CD8-positive, alpha-beta memory T cell (primary cell): ENCODE results near the gene CELF4. TPM values are rescaled to one million over a fixed set of nuclear protein-coding genes. Genes with fewer than 3 reads are reported as not detected.
A peak's percentile ranks its signal among the peaks of the same experiment; 100 is the strongest.

Experiments used
- CTCF ChIA-PET: fragments of 350-600 bp; sonication (Branson Sonifier 250); formaldehyde crosslinking; loops from one replicate; lab custom pipeline; 2021; ENCODE audit warnings: antibody characterized with exemption; lab: Charles Lee
- POLR2A ChIA-PET: fragments of 350-600 bp; sonication (Branson Sonifier 250); formaldehyde crosslinking; loops from one replicate; lab custom pipeline; 2021; ENCODE audit warnings: antibody characterized with exemption; lab: Charles Lee
- DNase-seq, 5 donors: peaks; one replicate each; pipeline versions ENCODE4 v3.0.0 to v3.0.0-alpha.2; 2020 to 2022; ENCODE audit warnings: mixed read lengths in 1 of 5
- H3K27ac ChIP-seq: one replicate; pipeline ENCODE4 v1.7.0; 2013; ENCODE audit warnings: low read depth, mild to moderate bottlenecking, low read length, moderate library complexity
- H3K27me3 ChIP-seq: 2 replicates; pipeline ENCODE4 v1.7.0; 2013; ENCODE audit warnings: low read length, mild to moderate bottlenecking; ENCODE audit not compliant: insufficient read depth, poor library complexity, severe bottlenecking
- H3K36me3 ChIP-seq: 2 replicates; pipeline ENCODE4 v1.7.0; 2013; ENCODE audit warnings: mild to moderate bottlenecking, low read length, moderate library complexity; ENCODE audit not compliant: insufficient read depth
- H3K4me1 ChIP-seq: 2 replicates; pipeline ENCODE4 v1.7.0; 2013; ENCODE audit warnings: mild to moderate bottlenecking, low read length, moderate library complexity; ENCODE audit not compliant: insufficient read depth
- H3K4me3 ChIP-seq: 2 replicates; pipeline ENCODE4 v1.7.0; 2013; ENCODE audit warnings: mild to moderate bottlenecking, low read length
- H3K9me3 ChIP-seq: 2 replicates; pipeline ENCODE4 v1.7.0; 2013; ENCODE audit warnings: mild to moderate bottlenecking, low read length
- H3K27ac Mint-ChIP-seq, 8 donors: one replicate each; pipeline ENCODE4 v1.8.0; 2020 to 2021; ENCODE audit warnings: mixed read lengths in 8 of 8, mild to moderate bottlenecking in 6 of 8, inconsistent platforms in 3 of 8, moderate library complexity in 3 of 8
- H3K27me3 Mint-ChIP-seq, 2 donors: one replicate each; pipeline ENCODE4 v1.8.0; 2020 to 2021; ENCODE audit warnings: mixed read lengths in 2 of 2, mild to moderate bottlenecking in 1 of 2, moderate library complexity in 1 of 2
- H3K36me3 Mint-ChIP-seq, 3 donors: one replicate each; pipeline ENCODE4 v1.8.0; 2020 to 2021; ENCODE audit warnings: mixed read lengths in 3 of 3, inconsistent platforms in 1 of 3, mild to moderate bottlenecking in 1 of 3
- H3K4me1 Mint-ChIP-seq, 3 donors: one replicate each; pipeline ENCODE4 v1.8.0; 2020 to 2021; ENCODE audit warnings: mixed read lengths in 3 of 3, inconsistent platforms in 1 of 3, mild to moderate bottlenecking in 1 of 3
- H3K4me3 Mint-ChIP-seq, 7 donors: one replicate each; pipeline ENCODE4 v1.8.0; 2020 to 2021; ENCODE audit warnings: mixed read lengths in 7 of 7, mild to moderate bottlenecking in 6 of 7, moderate library complexity in 4 of 7, inconsistent platforms in 2 of 7
- H3K9me3 Mint-ChIP-seq, 5 donors: one replicate each; pipeline ENCODE4 v1.8.0; 2020 to 2022; ENCODE audit warnings: mixed read lengths in 5 of 5, mild to moderate bottlenecking in 3 of 5, moderate library complexity in 2 of 5, inconsistent platforms in 1 of 5
- polyA plus RNA-seq: library from polyadenylated mRNA; unstranded; fragments of 300-500 nt; fragmentation: Illumina TruSeq; gene quantifications from one replicate; pipeline ENCODE4 v1.2.3, GENCODE V29; 2021
- total RNA-seq, 2 experiments: library from RNA; stranded (reverse); gene quantifications; one replicate each; pipeline ENCODE4 v1.2.3, GENCODE V29; 2021

Gene CELF4
- total and polyA plus RNA-seq, 3 experiments from 2014 or later: not detected

- no peak for DNase-seq
- ChIA-PET POLR2A (no interaction called here), CTCF (no interaction called here)
- Histone ChIP-seq H3K4me3 (no peak overlapping the region), H3K9me3 (no peaks in the 10 kb centered on the region), H3K36me3 (no peaks in the 10 kb centered on the region), H3K4me1 (no peaks in the 10 kb centered on the region), H3K27ac (no peak overlapping the region), H3K27me3 (no peaks in the 10 kb centered on the region)
- H3K36me3 Mint-ChIP-seq: no peaks in the 10 kb centered on the region
- no peak overlapping the region for H3K27ac Mint-ChIP-seq
- peaks cover 0 to 4% (median 3%) of the 10 kb centered on the region in 3 donors for H3K4me1 Mint-ChIP-seq
- H3K9me3 Mint-ChIP-seq: peaks cover 0 to 11% (median 2%) of the 10 kb centered on the region in 5 donors
- H3K27me3 Mint-ChIP-seq: peaks cover 22 to 45% of the 10 kb centered on the region in 2 donors
- H3K4me3 Mint-ChIP-seq: no peak overlapping the region
Observed at GRCh38 chr18:37274309-37275236, 291.0 kb downstream of the CELF4 start.

DNA sequence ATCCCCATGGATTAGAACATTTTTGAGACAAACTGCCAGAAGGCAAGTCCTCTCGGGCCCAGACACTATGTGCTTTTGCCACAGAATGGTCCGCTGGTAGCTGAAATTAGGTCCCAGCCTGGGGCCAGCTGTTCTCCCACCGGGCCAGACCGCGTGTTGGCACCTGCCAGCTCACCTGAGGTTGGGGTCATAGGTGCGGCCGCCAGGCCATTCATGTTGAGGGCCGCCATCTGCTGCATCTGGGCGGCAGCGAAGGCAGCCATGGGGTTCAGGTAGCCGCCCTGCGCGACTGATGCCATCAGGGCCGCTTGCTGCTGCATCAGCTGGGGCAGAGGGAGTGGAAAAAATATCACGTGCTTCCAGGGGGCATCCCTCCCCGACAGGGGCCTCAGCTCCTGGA, 292.8 kb downstream of the CELF4 start:
- DNase-seq: no peak
- no peaks in the 10 kb centered on the region for H3K36me3 Mint-ChIP-seq
- Histone ChIP-seq H3K27me3 (no peaks in the 10 kb centered on the region), H3K27ac (no peak overlapping the region), H3K4me1 (no peaks in the 10 kb centered on the region), H3K9me3 (no peaks in the 10 kb centered on the region), H3K4me3 (no peak overlapping the region), H3K36me3 (no peaks in the 10 kb centered on the region)
- peaks cover 0 to 15% (median 2%) of the 10 kb centered on the region in 5 donors for H3K9me3 Mint-ChIP-seq
- H3K4me3 Mint-ChIP-seq: no peak overlapping the region
- H3K27ac Mint-ChIP-seq: no peak overlapping the region
- POLR2A ChIA-PET: no interaction called here
- H3K4me1 Mint-ChIP-seq: peaks cover 0 to 4% (median 3%) of the 10 kb centered on the region in 3 donors
- CTCF ChIA-PET: no interaction called here
- H3K27me3 Mint-ChIP-seq: peaks cover 19 to 33% of the 10 kb centered on the region in 2 donors

DNA sequence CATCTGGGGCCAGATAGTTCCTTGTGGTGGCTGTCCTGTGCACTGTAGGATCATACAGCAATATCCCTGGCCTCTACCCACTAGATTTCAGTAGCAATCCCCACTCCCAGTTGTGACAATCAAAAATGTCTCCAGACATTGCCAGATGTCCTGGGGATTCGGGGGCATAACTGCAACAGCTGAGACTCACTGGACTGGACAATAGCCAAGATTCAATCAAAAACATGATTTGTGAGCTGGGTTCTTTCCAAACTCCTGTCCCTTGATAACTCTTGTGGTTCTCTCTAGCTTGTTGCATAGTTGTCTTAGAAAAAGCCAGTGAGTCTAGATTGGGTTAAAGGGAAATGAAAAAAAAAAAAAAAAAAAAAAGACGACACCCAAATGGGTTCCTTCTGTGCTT, 293.4 kb downstream of the CELF4 start:
- POLR2A ChIA-PET: no interaction called here

DNA sequence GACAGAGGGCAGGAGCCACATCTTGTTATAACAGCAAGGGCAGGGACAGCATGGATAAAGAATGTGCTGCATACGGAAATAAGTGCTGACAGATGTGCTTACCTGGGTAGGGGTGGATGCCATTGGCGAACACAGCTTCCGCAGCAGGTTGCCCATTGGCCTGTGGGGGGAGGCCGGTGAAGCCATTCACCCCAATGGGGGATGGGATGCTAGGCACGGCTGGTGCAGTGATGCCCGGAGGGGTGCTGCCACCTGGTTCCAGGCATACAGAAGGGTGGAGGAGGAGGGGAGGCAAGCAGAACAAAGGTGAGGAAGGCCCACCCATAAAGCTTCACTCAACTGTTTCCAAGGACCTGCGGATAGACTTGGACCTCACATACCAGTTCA, 294.9 kb downstream of the CELF4 start:
- no peaks in the 10 kb centered on the region for H3K27me3 ChIP-seq
- H3K36me3 ChIP-seq: no peaks in the 10 kb centered on the region
- H3K4me3 ChIP-seq: no peak overlapping the region
- no peaks in the 10 kb centered on the region for H3K9me3 ChIP-seq
- CTCF ChIA-PET: no interaction called here
- peaks cover 0 to 13% (median 2%) of the 10 kb centered on the region in 5 donors for H3K9me3 Mint-ChIP-seq
- no peak overlapping the region for H3K27ac ChIP-seq
- H3K27me3 Mint-ChIP-seq: peaks cover 10 to 17% of the 10 kb centered on the region in 2 donors
- H3K4me1 ChIP-seq: no peaks in the 10 kb centered on the region
- H3K27ac Mint-ChIP-seq: no peak overlapping the region
- H3K4me1 Mint-ChIP-seq: peaks cover 0 to 3% (median 1%) of the 10 kb centered on the region in 3 donors
- no peak for DNase-seq
- H3K36me3 Mint-ChIP-seq: no peaks in the 10 kb centered on the region
- POLR2A ChIA-PET: no interaction called here
- H3K4me3 Mint-ChIP-seq: no peak overlapping the region

More for the DNA sequence above, 293.4 kb downstream of the CELF4 start:
- H3K4me1 ChIP-seq: no peaks in the 10 kb centered on the region
- DNase-seq: no peak
- no peaks in the 10 kb centered on the region for H3K36me3 Mint-ChIP-seq
- no peak overlapping the region for H3K27ac Mint-ChIP-seq
- peaks cover 17 to 27% of the 10 kb centered on the region in 2 donors for H3K27me3 Mint-ChIP-seq
- H3K36me3 ChIP-seq: no peaks in the 10 kb centered on the region
- no peaks in the 10 kb centered on the region for H3K27me3 ChIP-seq
- no peaks in the 10 kb centered on the region for H3K9me3 ChIP-seq
- H3K4me3 ChIP-seq: no peak overlapping the region
- no peak overlapping the region for H3K4me3 Mint-ChIP-seq
- peaks cover 0 to 4% (median 3%) of the 10 kb centered on the region in 3 donors for H3K4me1 Mint-ChIP-seq
- CTCF ChIA-PET: no interaction called here
- H3K27ac ChIP-seq: no peak overlapping the region
- peaks cover 0 to 15% (median 2%) of the 10 kb centered on the region in 5 donors for H3K9me3 Mint-ChIP-seq

GRCh38 chr18:37270038-37270665, 295.4 kb downstream of the CELF4 start:
- Histone ChIP-seq H3K27ac (no peak overlapping the region), H3K27me3 (no peaks in the 10 kb centered on the region), H3K4me3 (no peak overlapping the region), H3K36me3 (no peaks in the 10 kb centered on the region), H3K4me1 (no peaks in the 10 kb centered on the region), H3K9me3 (no peaks in the 10 kb centered on the region)
- Mint-ChIP-seq H3K27ac (no peak overlapping the region), H3K4me3 (no peak overlapping the region), H3K36me3 (no peaks in the 10 kb centered on the region), H3K4me1 (peaks cover 0 to 1% (median 0%) of the 10 kb centered on the region in 3 donors), H3K27me3 (peaks cover 10 to 14% of the 10 kb centered on the region in 2 donors), H3K9me3 (peaks cover 0 to 11% (median 2%) of the 10 kb centered on the region in 5 donors)
- ChIA-PET POLR2A (no interaction called here), CTCF (no interaction called here)
- DNase-seq: peak in 1 of 5 donors; percentile 7

DNA sequence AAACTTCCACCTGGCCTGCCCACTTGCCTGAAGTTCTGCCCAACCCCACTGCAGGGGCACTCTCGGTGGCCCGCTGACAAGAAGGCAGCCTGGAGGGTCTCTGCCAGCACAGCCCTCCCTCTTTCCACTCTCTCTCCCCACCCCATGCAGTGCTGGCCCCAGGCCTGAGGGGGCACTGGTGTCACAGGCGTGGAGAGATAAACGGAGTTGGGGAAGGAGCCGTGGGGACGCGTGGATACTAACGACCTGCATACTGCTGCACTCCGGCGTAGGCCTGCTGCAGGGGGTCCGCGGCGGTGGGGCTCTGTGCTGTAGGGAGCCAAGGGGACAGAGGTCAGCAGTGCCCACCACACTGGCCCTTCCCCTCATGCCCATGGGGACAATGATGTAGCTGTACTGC, 299.3 kb downstream of the CELF4 start:
- Histone ChIP-seq H3K36me3 (no peaks in the 10 kb centered on the region), H3K9me3 (no peaks in the 10 kb centered on the region), H3K27ac (no peak overlapping the region), H3K4me1 (no peaks in the 10 kb centered on the region), H3K27me3 (no peaks in the 10 kb centered on the region), H3K4me3 (no peak overlapping the region)
- CTCF ChIA-PET: no interaction called here
- peaks cover 0 to 7% (median 2%) of the 10 kb centered on the region in 5 donors for H3K9me3 Mint-ChIP-seq
- H3K27me3 Mint-ChIP-seq: peaks cover 6 to 10% of the 10 kb centered on the region in 2 donors
- no peaks in the 10 kb centered on the region for H3K36me3 Mint-ChIP-seq
- peak overlapping the region in 1 of 8 donors; percentile 75 for H3K27ac Mint-ChIP-seq
- H3K4me1 Mint-ChIP-seq: no peaks in the 10 kb centered on the region
- POLR2A ChIA-PET: no interaction called here
- no peak for DNase-seq
- no peak overlapping the region for H3K4me3 Mint-ChIP-seq

DNA sequence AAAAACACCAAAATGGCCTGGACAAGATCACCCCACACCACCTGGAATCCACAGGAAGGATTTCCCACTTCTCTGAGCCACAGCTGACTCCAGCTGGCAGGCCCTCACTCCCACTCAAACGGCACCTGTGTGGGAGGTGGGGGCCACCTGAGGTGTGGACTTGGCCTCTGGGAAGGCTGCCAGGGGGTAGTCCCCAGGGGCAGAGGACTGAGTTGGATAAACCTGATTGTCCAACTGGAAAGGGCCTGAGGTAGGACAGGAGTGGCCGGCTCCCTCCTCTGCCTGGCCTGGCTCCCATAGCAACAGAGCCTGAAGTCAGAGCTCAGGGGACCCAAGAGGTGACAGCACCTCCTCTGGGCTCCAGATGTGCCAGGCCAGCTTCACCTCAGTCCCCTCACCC, 300.2 kb downstream of the CELF4 start:
- no peak overlapping the region for H3K4me3 ChIP-seq
- Mint-ChIP-seq H3K4me1 (no peaks in the 10 kb centered on the region), H3K4me3 (no peak overlapping the region), H3K27me3 (peaks cover 5 to 10% of the 10 kb centered on the region in 2 donors), H3K36me3 (no peaks in the 10 kb centered on the region), H3K27ac (no peak overlapping the region), H3K9me3 (peaks cover 0 to 5% (median 2%) of the 10 kb centered on the region in 5 donors)
- no peaks in the 10 kb centered on the region for H3K4me1 ChIP-seq
- CTCF ChIA-PET: no interaction called here
- no peaks in the 10 kb centered on the region for H3K36me3 ChIP-seq
- peak in 1 of 5 donors; percentile 9 for DNase-seq
- H3K27me3 ChIP-seq: no peaks in the 10 kb centered on the region
- H3K9me3 ChIP-seq: no peaks in the 10 kb centered on the region
- POLR2A ChIA-PET: no interaction called here
- no peak overlapping the region for H3K27ac ChIP-seq

- ChIA-PET POLR2A (no interaction called here), CTCF (no interaction called here)
- DNase-seq: no peak
- Histone ChIP-seq H3K4me1 (no peaks in the 10 kb centered on the region), H3K27me3 (no peaks in the 10 kb centered on the region), H3K27ac (no peak overlapping the region), H3K36me3 (no peaks in the 10 kb centered on the region), H3K4me3 (no peak overlapping the region), H3K9me3 (no peaks in the 10 kb centered on the region)
- H3K9me3 Mint-ChIP-seq: peaks cover 0 to 6% (median 2%) of the 10 kb centered on the region in 5 donors
- H3K36me3 Mint-ChIP-seq: no peaks in the 10 kb centered on the region
- H3K4me1 Mint-ChIP-seq: no peaks in the 10 kb centered on the region
- no peak overlapping the region for H3K27ac Mint-ChIP-seq
- no peak overlapping the region for H3K4me3 Mint-ChIP-seq
- peaks cover 5 to 10% of the 10 kb centered on the region in 2 donors for H3K27me3 Mint-ChIP-seq
Observed at GRCh38 chr18:37264956-37265355, 300.6 kb downstream of the CELF4 start.
